Stimulated activated naive CD8-positive, alpha-beta T cell treated with anti-CD3 and anti-CD28 coated beads, Interleukin-15, amount 100 ng/mL, for 72 hours (primary cell): ENCODE measurements around the gene PCID2.
A peak's percentile ranks its signal among the peaks of the same experiment; 100 is the strongest.

Experiments
- ATAC-seq: fragments of 150-1000 bp; cut with Tn5 transposase; 2 replicates; pipeline ENCODE4 v1.10.0; 2021; ENCODE audit warnings: mild to moderate bottlenecking, moderate library complexity
- DNase-seq, 2 donors: peaks; one replicate each; pipeline ENCODE4 v3.0.0; 2021 to 2022
- H3K27ac Mint-ChIP-seq, 2 donors: one replicate each; pipeline ENCODE4 v1.8.0; 2022; ENCODE audit warnings: mild to moderate bottlenecking in 2 of 2, mixed read lengths in 2 of 2, moderate library complexity in 2 of 2
- H3K27me3 Mint-ChIP-seq: one replicate; pipeline ENCODE4 v1.8.0; 2022; ENCODE audit warnings: mixed read lengths
- H3K4me1 Mint-ChIP-seq: one replicate; pipeline ENCODE4 v1.8.0; 2022; ENCODE audit warnings: mild to moderate bottlenecking, mixed read lengths
- H3K4me3 Mint-ChIP-seq, 2 donors: one replicate each; pipeline ENCODE4 v1.8.0; 2022; ENCODE audit warnings: mild to moderate bottlenecking in 2 of 2, mixed read lengths in 2 of 2, moderate library complexity in 1 of 2
- H3K9me3 Mint-ChIP-seq, 2 donors: one replicate each; pipeline ENCODE4 v1.8.0; 2022; ENCODE audit warnings: mixed read lengths in 2 of 2

PCID2 gene

GRCh38 chr13:113183450-113184129 lies 24.9 kb downstream of the PCID2 start:
- no peak overlapping the region for H3K27ac Mint-ChIP-seq
- ATAC-seq (no peak), DNase-seq (no peak)
- no peaks in the 10 kb centered on the region for H3K27me3 Mint-ChIP-seq
- no peak overlapping the region for H3K4me3 Mint-ChIP-seq
- no peaks in the 10 kb centered on the region for H3K9me3 Mint-ChIP-seq
- H3K4me1 Mint-ChIP-seq: peaks cover 38% of the 10 kb centered on the region

- peak overlapping the region in 1 of 2 donors; percentile 89 for H3K27ac Mint-ChIP-seq
- DNase-seq (no peak), ATAC-seq (no peak)
- H3K4me3 Mint-ChIP-seq: no peak overlapping the region
- peaks cover 24% of the 10 kb centered on the region for H3K4me1 Mint-ChIP-seq
- H3K9me3 Mint-ChIP-seq: no peaks in the 10 kb centered on the region
- no peaks in the 10 kb centered on the region for H3K27me3 Mint-ChIP-seq
These were observed 26.4 kb downstream of the PCID2 start for GRCh38 chr13:113182046-113182445.

- H3K27ac Mint-ChIP-seq: peak overlapping the region in 1 of 2 donors; percentile 66
These were observed 28.9 kb downstream of the PCID2 start for GRCh38 chr13:113179374-113180230.

GRCh38 chr13:113178896-113179167 lies 29.6 kb downstream of the PCID2 start:
- H3K9me3 Mint-ChIP-seq: no peaks in the 10 kb centered on the region
- DNase-seq (no peak), ATAC-seq (no peak)
- H3K27me3 Mint-ChIP-seq: no peaks in the 10 kb centered on the region
- no peak overlapping the region for H3K27ac Mint-ChIP-seq
- peaks cover 10% of the 10 kb centered on the region for H3K4me1 Mint-ChIP-seq
- no peak overlapping the region for H3K4me3 Mint-ChIP-seq

More at GRCh38 chr13:113179374-113180230, 28.9 kb downstream of the PCID2 start:
- no peaks in the 10 kb centered on the region for H3K9me3 Mint-ChIP-seq
- H3K27me3 Mint-ChIP-seq: no peaks in the 10 kb centered on the region
- no peak overlapping the region for H3K4me3 Mint-ChIP-seq
- peaks cover 10% of the 10 kb centered on the region for H3K4me1 Mint-ChIP-seq
- DNase-seq (no peak), ATAC-seq (no peak)

GRCh38 chr13:113178070-113178895 lies 30.2 kb downstream of the PCID2 start:
- peaks cover 10% of the 10 kb centered on the region for H3K4me1 Mint-ChIP-seq
- H3K27me3 Mint-ChIP-seq: no peaks in the 10 kb centered on the region
- DNase-seq (no peak), ATAC-seq (no peak)
- no peak overlapping the region for H3K4me3 Mint-ChIP-seq
- H3K9me3 Mint-ChIP-seq: no peaks in the 10 kb centered on the region
- no peak overlapping the region for H3K27ac Mint-ChIP-seq

GRCh38 chr13:113176822-113177221 lies 31.6 kb downstream of the PCID2 start:
- H3K27me3 Mint-ChIP-seq: no peaks in the 10 kb centered on the region
- DNase-seq: no peak
- no peak overlapping the region for H3K4me3 Mint-ChIP-seq
- H3K4me1 Mint-ChIP-seq: peaks cover 10% of the 10 kb centered on the region
- no peak overlapping the region for H3K27ac Mint-ChIP-seq
- no peaks in the 10 kb centered on the region for H3K9me3 Mint-ChIP-seq
- no peak for ATAC-seq

- no peaks in the 10 kb centered on the region for H3K9me3 Mint-ChIP-seq
- H3K27me3 Mint-ChIP-seq: no peaks in the 10 kb centered on the region
- peaks cover 10% of the 10 kb centered on the region for H3K4me1 Mint-ChIP-seq
- ATAC-seq (no peak), DNase-seq (no peak)
- peak overlapping the region; percentile 37 to 85 for H3K27ac Mint-ChIP-seq
- H3K4me3 Mint-ChIP-seq: no peak overlapping the region
These were observed 32.2 kb downstream of the PCID2 start for GRCh38 chr13:113176280-113176679.

GRCh38 chr13:113172419-113172926 lies 36.0 kb downstream of the PCID2 start:
- no peaks in the 10 kb centered on the region for H3K9me3 Mint-ChIP-seq
- no peak for DNase-seq
- no peaks in the 10 kb centered on the region for H3K27me3 Mint-ChIP-seq
- peak overlapping the region in 1 of 2 donors; percentile 77 for H3K27ac Mint-ChIP-seq
- no peak for ATAC-seq
- peaks cover 10% of the 10 kb centered on the region for H3K4me1 Mint-ChIP-seq
- no peak overlapping the region for H3K4me3 Mint-ChIP-seq

- ATAC-seq (no peak), DNase-seq (no peak)
- H3K9me3 Mint-ChIP-seq: no peaks in the 10 kb centered on the region
- H3K27ac Mint-ChIP-seq: no peak overlapping the region
- H3K4me1 Mint-ChIP-seq: peaks cover 11% of the 10 kb centered on the region
- H3K27me3 Mint-ChIP-seq: no peaks in the 10 kb centered on the region
- H3K4me3 Mint-ChIP-seq: no peak overlapping the region
These were observed 37.0 kb downstream of the PCID2 start for GRCh38 chr13:113171250-113172125.

- ATAC-seq (no peak), DNase-seq (no peak)
- Mint-ChIP-seq H3K9me3 (no peaks in the 10 kb centered on the region), H3K27ac (no peak overlapping the region), H3K4me3 (no peak overlapping the region), H3K27me3 (no peaks in the 10 kb centered on the region), H3K4me1 (peaks cover 9% of the 10 kb centered on the region)
These were observed 38.0 kb downstream of the PCID2 start for GRCh38 chr13:113170511-113170910.

GRCh38 chr13:113169277-113170272 lies 38.9 kb downstream of the PCID2 start:
- H3K4me3 Mint-ChIP-seq: no peak overlapping the region
- no peaks in the 10 kb centered on the region for H3K9me3 Mint-ChIP-seq
- ATAC-seq (no peak), DNase-seq (no peak)
- no peak overlapping the region for H3K27ac Mint-ChIP-seq
- H3K4me1 Mint-ChIP-seq: peaks cover 13% of the 10 kb centered on the region
- H3K27me3 Mint-ChIP-seq: no peaks in the 10 kb centered on the region

GRCh38 chr13:113168211-113168610 lies 40.3 kb downstream of the PCID2 start:
- Mint-ChIP-seq H3K27me3 (peaks cover 5% of the 10 kb centered on the region), H3K4me1 (peaks cover 26% of the 10 kb centered on the region), H3K27ac (no peak overlapping the region), H3K9me3 (no peaks in the 10 kb centered on the region), H3K4me3 (no peak overlapping the region)
- no peak for DNase-seq
- no peak for ATAC-seq

- DNase-seq (no peak), ATAC-seq (no peak)
- H3K4me3 Mint-ChIP-seq: no peak overlapping the region
- no peak overlapping the region for H3K27ac Mint-ChIP-seq
- H3K9me3 Mint-ChIP-seq: no peaks in the 10 kb centered on the region
- H3K27me3 Mint-ChIP-seq: peaks cover 7% of the 10 kb centered on the region
- H3K4me1 Mint-ChIP-seq: peaks cover 30% of the 10 kb centered on the region
These were observed 40.9 kb downstream of the PCID2 start for GRCh38 chr13:113167575-113167974.

- Mint-ChIP-seq H3K27me3 (peaks cover 7% of the 10 kb centered on the region), H3K4me3 (no peak overlapping the region), H3K27ac (no peak overlapping the region), H3K4me1 (peaks cover 30% of the 10 kb centered on the region), H3K9me3 (no peaks in the 10 kb centered on the region)
- ATAC-seq: no peak
- no peak for DNase-seq
These were observed 41.3 kb downstream of the PCID2 start for GRCh38 chr13:113167155-113167554.
